DND-41 (cell line): ENCODE data around the gene SMAP2.

ENCODE experiments used
- CTCF ChIP-seq: IDR thresholded peaks from 2 replicates; pipeline ENCODE4 v1.5.1; 2012; ENCODE audit warnings: borderline replicate concordance, low read length, moderate library complexity, mild to moderate bottlenecking; ENCODE audit not compliant: poor library complexity, severe bottlenecking; ENCODE audit errors: extremely low read depth
- EZH2 ChIP-seq: IDR thresholded peaks from 3 replicates; pipeline ENCODE4 v1.6.1; 2012; ENCODE audit warnings: borderline replicate concordance, low read depth, mild to moderate bottlenecking, moderate library complexity, low read length, inconsistent platforms; ENCODE audit not compliant: severe bottlenecking

- TF ChIP-seq CTCF (no peak), EZH2 (no peak)
These were observed 9.6 kb downstream of the SMAP2 start for GRCh38 chr1:40383095-40383487.
